Gastrocnemius medialis (tissue), 4 donors: ENCODE results near the gene PPOX.

Source experiments
- CTCF ChIP-seq, 5 experiments: fragments of 450-650 bp in 3 of 5; fragments of 200-600 bp in 2 of 5; sonication (generic) in 2 of 5; IDR thresholded peaks in 4 of 5; conservative IDR thresholded peaks in 1 of 5; 1 replicate in 4 of 5; 2 replicates in 1 of 5; pipeline ENCODE4 v1.5.1; 2016 to 2019; ENCODE audit warnings: antibody characterized with exemption in 5 of 5, mild to moderate bottlenecking in 3 of 5, moderate library complexity in 3 of 5
- POLR2A ChIP-seq, 2 donors: fragments of 450-650 bp; IDR thresholded peaks; one replicate each; pipeline ENCODE4 v1.6.1; 2017; ENCODE audit warnings: antibody characterized with exemption in 2 of 2, mild to moderate bottlenecking in 2 of 2, moderate library complexity in 2 of 2

- TF ChIP-seq CTCF (IDR thresholded peaks at IDR 0.05 in 4 of 5, conservative IDR thresholded peaks at IDR 0.05 in 1 of 5), result no peak
- no peak for TF ChIP-seq POLR2A (IDR thresholded peaks at IDR 0.05)
Measured at GRCh38 chr1:161145832-161146231, 20.4 kb upstream of the PPOX start.
